NK-92 treated with Interleukin-12 subunit alpha and Interleukin-12 subunit beta, amount 100 ng/mL, for 24 hours (cell line): ENCODE measurements around the gene TMED5.
"Not testable (repeated sequence)": the region's sequence is repeated elsewhere in the genome, so short reads cannot be mapped to it uniquely, and the experiment has no call there.

Source experiments
- DNase-seq: peaks from one replicate; lab custom pipeline; 2025; lab: John Stamatoyannopoulos, UW

TMED5 gene

DNA sequence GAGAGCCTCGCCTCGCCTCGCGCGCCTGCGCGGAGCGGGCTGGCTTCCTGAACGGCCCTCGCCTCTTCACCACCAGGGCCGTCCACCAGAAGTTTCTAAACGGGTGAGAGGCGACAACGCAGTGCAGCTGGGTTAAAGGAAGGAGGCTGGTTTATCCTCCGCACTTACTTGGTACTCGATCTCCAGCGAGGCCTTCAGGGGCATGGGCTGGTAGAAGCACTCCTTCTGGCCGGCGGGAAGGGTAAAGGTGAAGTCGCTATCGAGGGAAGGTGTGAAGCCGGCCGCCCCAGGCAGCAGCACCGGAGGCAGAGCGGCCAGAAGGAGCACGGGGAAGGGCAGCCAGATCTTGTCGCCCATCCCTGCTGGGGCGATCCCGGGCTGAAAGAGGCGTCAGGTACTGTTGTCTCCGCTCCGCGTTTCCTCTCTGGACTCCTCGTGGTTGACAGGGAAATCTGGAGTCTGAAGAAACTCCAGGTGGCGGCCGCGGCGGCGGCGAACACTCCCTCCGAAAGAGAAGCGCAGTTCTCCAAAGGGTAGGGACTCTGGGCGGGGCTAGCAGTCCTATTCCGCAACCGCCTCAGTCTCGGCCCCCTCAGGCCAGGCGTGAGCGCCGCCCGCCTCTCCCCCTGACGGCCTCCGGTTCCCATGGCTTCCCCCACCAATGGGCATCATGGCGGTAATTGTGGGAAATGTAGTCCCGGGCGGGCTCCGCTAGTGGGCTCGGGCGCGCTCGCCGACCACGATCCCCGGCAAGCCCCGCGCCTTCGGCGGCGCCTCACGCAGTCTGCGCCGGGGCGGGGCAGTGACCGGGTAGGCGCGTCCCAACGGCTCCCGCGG, at the start of gene TMED5:
Gene TMED5, minus strand, starts transcription at position 528 of the 837 bp plus-strand sequence. Its CDS starts 171 bp downstream, at position 357.
- peak; percentile 97 for DNase-seq

DNA sequence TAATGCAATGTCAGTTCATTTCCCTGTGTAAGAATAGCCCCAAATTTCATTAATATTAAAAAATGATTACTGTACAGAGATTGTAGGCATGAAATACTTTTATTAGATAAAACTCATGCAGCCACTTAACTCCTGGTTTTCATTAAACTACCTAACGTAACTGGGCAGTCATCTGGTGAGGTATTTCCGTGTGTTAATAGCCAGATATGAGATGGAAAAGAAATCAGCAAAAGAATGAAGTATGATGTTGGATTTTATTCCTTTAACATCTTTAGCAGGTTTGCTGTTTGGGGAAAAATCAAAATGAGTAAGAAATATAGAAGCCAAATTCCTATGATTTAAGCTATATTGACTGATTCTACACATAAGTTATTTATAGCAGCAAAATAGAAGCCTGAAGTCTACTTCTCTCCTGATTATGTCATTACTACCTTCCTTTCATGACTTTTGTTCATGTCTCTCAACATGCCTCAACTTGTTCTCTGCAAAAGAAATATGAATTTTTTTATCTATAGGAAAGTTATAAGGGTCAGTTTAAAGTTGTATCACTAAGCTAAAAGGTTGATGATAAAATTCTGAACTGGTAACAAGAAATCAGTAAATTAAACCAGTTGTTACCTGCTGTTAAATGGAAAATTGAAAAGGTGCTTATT, 42.9 kb upstream of the TMED5 start:
- no peak for DNase-seq

DNA sequence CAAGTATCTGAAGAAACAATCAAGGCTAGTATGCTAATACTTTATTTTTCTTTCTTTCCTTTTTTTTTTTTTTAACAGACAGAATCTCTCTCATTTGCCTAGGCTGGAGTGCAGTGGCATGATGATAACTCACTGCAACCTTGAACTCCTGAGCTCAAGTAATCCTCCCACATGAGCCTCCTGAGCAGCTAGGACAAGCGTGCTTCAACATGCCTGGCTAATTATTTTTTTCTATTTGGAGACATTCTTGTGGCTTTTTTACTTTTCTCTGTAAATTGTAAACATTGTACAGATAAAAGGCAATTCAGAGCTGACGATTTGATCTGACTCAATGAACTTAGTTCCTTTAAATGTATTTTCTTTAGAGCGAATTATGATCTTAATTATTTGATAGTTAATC, 41.7 kb upstream of the TMED5 start:
- no peak for DNase-seq

DNA sequence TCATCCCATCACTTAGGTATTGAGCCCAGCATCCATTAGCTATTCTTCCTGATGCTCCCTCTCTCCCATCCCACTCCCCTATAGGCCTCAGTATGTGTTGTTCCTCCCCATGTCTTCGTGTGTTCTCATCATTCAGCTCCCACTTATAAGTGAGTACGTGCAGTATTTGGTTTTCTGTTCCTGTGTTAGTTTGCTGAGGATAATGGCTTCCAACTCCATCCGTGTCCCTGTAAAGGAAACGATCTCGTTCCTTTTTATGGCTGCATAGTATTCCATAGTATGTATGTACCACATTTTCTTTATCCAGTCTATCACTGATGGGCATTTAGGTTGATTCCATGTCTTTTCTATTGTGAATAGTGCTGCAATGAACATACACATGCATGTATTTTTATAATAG, 40.5 kb upstream of the TMED5 start:
- not testable (repeated sequence) for DNase-seq

DNA sequence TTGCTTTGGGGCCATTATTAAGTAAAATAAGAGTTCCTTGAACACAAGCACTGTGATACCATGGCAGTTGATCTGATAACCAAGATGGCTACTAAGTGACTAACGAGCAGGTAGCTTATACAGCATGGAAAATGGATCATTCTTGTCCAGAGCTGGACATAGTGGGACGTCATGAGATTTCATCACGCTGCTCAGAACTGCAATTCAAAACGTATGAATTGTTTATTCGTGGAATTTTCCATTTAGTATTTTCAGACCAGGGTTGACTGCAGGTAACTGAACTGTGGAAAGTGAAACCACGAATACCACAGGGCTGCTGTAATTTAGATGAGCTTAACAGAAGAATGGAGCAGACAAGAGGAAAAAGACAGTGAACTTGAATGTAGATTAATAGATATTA, 39.2 kb upstream of the TMED5 start:
- DNase-seq = no peak

DNA sequence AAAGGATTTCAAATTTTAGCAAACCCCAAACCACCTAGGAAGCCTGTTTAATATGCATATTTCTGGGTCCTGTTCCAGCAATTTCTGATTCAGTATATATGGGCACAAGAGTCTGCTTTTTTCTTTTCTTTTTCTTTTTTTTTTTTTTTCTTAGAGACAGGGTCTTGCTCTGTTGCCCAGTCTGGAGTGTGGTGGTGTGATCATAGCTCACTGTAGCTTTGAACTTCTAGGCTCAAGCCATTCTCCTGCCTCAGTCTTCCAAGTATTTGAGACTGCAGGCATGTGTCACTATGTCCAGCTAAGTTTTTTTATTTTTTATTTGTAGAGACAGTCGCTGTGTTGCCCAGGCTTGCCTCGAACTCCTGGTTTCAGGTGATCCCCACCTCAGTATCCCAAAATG, 35.1 kb upstream of the TMED5 start:
- DNase-seq = no peak

DNA sequence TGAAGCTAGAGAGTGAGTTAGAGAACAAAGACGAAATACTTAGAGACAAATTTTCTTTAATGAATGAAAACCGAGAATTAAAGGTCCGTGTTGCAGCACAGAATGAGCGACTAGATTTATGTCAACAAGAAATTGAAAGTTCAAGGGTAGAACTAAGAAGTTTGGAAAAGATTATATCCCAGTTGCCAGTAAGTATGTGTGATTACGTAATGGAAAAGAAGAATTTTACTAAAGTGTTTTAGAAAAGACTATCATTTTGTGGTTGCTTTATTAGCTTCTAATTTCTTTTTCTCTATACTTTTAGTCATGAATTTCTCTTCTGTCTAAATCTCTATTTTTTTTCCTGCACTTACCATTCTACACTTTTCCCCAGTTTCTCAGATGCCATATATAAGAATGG, 27.0 kb upstream of the TMED5 start:
- no peak for DNase-seq

DNA sequence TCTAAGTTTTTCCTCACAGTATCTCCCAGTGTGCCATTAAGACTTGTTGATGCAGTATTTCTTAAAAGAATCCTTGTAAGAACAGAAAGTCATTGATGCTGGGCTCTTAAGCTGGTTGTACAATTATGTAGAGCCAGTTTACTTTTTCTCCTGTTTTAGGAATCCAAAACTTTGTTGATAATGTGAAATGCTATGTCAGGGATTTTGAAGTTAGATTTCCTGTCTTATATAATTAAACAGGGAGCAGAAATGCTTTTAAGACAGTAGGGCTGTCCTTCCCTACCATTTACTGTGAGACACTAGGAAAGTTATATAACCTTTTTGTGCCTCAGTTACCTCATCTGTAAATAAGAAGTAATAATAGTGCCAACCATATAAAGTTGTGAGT, 26.3 kb upstream of the TMED5 start:
- DNase-seq = no peak

DNA sequence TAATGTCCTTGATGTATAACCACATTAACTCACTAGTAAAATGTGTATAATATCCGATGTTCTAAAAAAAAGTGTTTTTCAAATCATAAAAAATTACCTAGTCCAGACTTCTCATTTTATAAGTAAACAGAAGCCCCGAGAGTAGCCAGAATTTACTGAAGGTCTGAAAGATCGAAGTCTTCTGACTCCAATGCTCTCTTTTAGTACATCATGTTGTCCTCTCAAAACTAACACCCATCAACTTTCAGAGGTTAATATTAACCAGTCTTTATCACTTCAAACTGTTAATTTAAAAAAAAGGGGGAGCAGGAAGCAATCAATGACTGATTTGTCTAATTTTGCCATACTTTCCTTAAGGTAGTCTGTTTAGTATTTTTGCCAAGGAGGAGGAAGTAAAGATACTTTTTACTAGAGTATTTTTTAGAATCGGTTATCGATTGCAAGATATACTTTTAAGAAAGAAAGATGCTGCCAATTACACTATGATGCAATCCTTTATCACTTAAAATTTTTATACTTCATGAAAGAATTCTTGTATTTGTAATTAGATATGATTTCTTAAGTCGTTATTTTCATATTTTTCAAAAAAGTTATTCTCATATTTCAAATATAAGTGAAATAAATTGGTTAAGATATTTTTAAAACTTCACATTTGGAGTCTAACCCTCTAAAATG, 25.8 kb upstream of the TMED5 start:
- no peak for DNase-seq

DNA sequence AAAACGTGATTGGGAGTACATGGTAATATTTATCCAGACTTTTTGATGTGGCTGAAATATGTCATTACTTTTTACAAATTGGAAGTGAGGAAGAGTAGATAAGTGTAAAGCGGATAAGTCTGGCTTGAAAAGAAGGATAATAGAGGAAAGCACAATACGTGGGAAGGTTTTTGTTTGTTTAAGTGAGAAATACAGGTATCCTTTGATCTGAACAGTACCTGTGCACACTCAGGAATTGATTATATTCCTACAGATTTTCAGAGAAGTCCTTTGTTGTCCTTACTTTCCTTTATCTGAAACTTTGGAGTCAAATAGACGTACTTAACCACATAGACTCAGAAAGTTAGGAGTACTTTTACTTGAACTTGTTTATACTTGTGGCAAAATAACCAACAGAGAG, 20.5 kb upstream of the TMED5 start:
- no peak for DNase-seq

DNA sequence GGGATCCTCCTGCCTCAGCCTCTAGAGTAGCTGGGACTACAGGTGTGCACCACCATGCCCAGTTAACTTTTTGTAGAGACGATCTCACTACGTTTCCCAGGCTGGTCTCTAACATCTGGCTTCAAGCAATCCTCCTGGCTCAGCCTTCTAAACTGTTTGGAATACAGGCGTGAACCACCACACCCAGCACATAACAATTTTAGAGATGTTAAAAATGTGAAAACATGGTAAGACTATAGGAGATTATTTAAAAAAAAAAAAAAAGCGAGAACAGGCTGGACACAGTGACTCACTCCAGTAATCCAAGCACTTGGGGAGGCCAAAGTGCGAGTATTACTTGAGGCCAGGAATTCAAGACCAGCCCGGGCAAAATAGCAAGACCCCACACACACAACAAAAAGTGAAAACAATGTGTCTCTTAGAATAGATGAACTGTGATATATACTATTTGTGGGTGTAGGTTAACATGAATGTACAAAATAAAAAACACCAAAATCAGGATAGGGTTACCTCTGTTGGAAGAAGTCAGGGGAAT, 19.9 kb upstream of the TMED5 start:
- no peak for DNase-seq

DNA sequence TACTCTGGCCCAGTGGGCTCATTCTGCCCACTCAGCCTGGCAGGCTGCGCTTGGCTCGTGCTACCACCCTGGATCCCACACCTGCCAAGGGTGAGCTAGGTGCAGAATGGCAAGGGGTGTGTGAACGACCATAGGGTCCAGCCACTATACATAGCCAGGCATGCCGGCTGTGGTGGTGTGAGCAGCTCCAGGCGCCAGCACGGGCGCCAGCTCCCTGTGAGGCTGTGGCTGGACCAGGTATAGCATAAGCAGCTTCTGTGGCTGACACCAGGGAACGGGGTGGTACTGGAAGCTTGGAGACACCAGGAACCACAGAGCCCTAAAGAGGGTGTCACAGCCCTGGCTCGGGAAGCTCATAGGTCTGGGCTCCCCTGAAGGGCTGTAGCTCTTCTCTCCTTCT, 18.9 kb upstream of the TMED5 start:
- no peak for DNase-seq

DNA sequence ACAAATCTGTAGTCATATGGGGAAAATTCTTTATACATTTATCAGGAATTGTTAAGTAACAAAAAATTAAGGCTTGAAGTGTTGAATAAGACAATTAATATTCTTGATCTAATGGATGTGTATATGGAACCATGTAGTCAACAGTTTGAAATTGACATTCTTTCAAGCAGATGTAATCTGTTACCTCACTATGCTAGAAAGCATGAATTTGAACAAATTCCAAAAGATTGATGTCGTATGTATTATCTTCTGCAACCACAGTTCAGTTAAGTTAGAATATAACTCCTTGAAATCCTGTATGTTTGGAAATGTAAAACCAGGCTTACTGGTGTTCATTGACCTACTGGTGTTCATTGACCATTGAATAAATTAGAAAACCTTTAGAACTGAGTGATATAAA, 16.4 kb upstream of the TMED5 start:
- DNase-seq = no peak

DNA sequence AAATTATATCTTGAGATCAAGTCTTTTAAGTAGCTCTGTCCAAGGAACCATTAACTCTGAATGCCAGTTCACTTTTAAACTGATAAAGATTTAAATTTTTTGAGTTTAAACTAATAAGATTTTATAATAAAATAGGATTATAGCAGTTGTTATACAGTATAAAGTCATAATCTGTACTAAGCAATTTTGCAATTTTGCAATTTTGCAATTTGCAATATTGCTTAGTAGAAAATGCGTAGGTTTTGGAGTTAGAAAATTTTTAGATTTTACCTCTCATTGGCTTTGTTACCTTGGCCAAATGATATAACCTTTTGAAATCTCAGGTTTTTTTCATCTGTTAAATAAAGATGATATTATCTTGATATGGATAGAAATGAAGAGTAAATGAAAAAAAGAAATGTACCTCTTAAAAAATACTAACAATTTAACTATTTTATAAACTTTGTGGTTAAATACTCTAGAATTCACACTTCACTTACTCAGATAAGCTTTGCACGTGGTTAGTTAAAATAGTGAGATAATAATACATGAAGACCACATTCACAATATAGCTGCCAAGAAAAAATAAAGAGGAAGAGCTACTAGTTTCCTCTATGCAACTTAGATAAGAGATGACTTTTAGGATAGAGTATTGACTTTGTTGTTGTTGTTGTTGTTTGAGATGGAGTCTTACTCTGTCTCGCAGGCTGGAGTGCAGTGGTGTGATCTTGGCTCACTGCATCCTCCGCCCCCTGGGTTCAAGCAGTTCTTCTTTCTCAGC, 14.2 kb upstream of the TMED5 start:
- DNase-seq = no peak

DNA sequence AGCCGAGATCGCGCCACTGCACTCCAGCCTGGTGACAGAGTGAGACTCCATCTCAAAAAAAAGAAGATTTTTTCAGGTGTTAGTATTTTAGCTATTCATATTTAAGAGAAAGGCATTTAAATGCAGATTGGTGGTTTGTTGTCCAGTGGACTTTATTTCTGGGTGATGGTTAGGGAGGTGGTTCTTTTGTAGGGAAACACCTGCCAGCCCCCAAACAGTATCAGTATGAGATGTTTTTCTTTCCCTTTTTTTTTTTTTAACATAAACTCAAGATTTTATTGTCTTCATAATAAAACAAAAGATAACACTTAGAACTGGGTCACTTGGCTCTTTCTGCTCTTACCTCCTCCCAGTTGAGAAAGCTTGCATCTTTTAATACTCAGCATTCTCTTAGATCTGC, 10.2 kb upstream of the TMED5 start:
- DNase-seq = no peak

DNA sequence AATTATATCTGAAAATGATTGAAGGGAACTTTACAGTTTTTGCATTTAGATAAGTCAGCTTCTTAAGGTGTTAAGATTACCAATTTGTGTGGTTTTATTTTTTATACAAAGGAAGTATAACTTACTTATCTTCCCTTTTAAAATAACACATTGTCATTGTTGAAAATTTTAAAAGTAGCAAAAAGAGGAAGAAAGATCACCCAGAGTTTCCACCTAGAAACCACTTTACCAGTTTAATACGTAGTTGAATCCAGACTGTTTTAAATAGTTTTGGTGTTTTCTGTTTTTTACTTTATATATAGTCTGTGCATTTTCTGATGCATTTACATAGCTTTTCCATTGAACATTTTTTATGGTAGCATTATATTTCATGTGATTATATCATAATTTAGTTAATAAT, 6.5 kb upstream of the TMED5 start:
- no peak for DNase-seq

DNA sequence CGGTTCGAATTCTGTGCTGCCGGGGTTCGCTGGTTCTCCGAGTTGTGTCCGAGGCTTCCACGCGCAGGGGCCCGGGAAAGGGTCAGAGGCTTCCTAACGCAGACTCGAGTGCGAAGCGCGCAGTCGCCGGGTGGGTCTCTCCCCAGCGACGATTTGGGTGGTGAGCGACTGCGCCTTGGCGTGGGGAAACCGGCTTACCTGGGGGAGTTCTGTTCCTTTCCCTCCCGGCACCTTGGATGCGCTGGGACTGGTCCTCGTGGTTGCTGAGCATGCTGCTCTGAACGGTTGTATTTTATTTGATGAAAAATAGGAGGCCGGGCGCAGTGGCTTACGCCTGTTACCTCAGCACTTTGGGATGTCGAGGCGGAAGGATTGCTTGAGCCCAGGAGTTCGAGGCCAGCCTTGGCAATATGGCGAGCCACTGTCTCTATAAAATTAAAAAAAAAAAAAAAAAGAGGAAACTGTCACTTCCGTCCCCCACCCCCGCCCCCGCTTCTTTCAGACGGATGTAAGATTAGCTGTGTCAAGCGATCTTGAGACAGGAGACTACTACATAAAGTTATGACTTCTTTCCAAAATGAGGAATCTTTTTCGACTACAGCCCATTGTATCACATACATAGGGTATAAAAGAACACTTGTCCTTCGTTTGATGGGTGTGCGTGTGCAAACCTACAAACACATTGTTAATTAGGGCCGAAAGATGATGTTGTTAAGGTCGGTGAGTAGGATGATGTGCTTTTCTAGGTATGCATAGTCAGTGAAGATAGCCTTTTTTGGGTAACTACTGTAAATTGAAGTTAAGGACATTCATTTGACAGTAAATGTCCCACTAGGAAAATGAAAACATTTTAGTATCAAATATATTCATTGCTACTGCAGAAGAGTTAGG, 755 bp upstream of the TMED5 start, which contains the start of gene CCDC18:
Gene CCDC18, plus strand, starts transcription at position 2 of the 891 bp plus-strand sequence. CDS start 2,638 bp downstream, outside the sequence.
- DNase-seq = peak; percentile 68

DNA sequence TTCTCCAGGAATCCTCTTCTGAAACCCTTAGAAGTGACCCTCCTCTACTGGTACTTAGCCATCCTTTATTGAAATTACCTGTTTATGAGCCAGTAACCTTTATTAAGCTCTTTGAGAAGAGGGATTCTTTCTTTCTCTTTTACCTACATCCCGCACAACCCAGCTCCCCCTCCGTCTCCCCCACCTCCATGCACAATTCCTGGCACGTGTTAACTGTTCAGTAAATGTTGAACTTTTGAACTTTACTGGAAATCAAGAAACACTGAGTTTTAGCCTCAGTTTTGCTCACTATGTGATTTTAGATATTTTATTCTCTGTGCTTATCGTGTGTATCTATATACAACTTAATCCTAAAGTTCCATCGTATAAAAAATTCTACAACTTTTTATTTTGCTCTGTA, 1.8 kb downstream of the TMED5 start:
- no peak for DNase-seq

DNA sequence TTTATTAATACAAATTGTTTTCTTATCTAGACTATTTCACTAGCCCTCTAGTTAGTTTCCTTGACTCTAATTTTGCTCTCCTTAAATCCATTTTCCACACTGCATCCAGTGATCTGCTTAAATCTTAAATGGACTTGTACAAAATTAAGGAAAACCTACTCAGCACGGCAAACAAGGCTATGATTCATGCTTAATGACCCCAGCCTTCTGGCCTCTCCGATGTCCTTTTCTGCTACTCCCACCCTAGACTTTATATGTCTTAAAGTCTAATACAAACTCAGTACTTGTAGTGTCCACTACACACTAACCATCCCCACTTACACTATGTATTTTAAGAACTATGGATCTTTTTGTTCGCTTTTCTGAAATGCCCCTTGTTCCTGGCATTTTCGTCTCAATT, 2.2 kb downstream of the TMED5 start:
- DNase-seq = no peak

DNA sequence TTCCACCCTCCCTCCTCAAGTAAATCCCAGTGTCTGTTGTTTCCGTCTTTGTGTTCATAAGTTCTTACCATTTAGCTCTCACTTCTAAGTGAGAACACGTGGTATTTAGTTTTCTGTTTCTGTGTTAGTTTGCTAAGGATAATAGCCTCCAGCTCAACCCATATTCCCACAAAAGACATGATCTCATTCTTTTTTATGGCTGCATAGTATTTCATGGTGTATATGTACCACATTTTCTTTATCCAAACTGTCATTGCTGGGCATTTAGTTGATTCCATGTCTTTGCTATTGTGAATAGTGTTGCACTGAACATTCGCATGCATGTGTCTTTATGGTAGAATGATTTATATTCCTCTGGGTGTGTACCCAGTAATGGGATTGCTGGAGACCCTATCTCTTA, 5.6 kb downstream of the TMED5 start:
- not testable (repeated sequence) for DNase-seq

DNA sequence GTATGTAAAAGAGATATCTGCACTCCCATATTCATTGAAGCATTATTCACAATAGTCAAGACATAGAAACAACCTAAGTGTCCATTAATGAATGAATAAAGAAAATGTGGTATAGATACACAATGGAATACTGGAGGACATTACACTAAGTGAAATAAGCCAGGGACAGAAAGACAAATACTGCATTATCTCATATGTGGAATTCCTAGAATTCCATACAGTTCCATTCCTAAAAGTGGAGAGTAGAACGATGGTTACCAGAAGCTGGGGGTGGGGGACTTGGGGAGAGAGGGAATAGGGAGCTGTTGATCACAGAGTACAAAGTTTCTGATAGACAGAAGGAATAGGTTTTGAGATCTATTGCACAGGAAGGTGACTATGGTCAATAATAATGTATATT, 7.4 kb downstream of the TMED5 start:
- no peak for DNase-seq
